ENCODE measurements around the gene OBSCN.

DNA sequence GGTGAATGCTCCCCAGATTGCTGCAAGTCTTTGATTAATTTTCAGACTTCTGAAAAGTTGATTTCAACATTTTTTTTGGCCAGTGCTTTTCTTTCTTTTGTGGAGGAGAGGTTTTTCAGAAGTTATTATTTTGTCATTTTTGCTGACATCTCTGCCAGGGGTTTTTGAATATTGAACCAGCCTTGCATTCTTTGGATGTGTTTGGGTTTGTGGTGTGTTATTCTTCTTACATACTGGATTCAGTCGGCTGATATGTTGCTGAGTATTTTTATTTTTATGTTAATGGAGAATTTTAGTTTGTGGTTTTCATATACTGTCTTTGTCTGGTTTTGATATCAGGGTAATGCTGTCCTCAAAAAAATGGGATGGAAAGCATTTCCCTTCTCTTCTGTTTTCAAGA lies 25.3 kb downstream of the OBSCN start:
- TF ChIP-seq POLR2AphosphoS5 (IDR thresholded peaks at IDR 0.05): no peak
- no peak for TF ChIP-seq POLR2A (IDR thresholded peaks at IDR 0.05)

Measured in sigmoid colon (tissue), 4 donors.